NCI-H82 (cell line): Measurements from ENCODE around the gene RFTN2.
"Not testable (repeated sequence)": the region's sequence is repeated elsewhere in the genome, so short reads cannot be mapped to it uniquely, and the experiment has no call there.

Experiments used
- DNase-seq: peaks from one replicate; lab custom pipeline; 2025; lab: John Stamatoyannopoulos, UW

Gene RFTN2

GRCh38 chr2:197675246-197675645, at the start of gene RFTN2:
Gene RFTN2 (minus strand): TSS chr2:197675587. CDS start chr2:197675458, 129 bp downstream.
- DNase-seq: no peak

- DNase-seq: no peak
These were observed 42.5 kb upstream of the RFTN2 start for GRCh38 chr2:197717863-197718262.

- peak; percentile 10 for DNase-seq
These were observed 37.9 kb upstream of the RFTN2 start for GRCh38 chr2:197713271-197713670.

- no peak for DNase-seq
These were observed 36.2 kb upstream of the RFTN2 start for GRCh38 chr2:197711578-197711977.

- DNase-seq: no peak
These were observed 35.1 kb upstream of the RFTN2 start for GRCh38 chr2:197710424-197711042.

GRCh38 chr2:197709140-197709539, 33.8 kb upstream of the RFTN2 start:
- DNase-seq: not testable (repeated sequence)

GRCh38 chr2:197708331-197708730, 32.9 kb upstream of the RFTN2 start:
- DNase-seq: no peak

GRCh38 chr2:197707316-197708213, 32.2 kb upstream of the RFTN2 start:
- DNase-seq: peak; percentile 59

GRCh38 chr2:197706839-197707207, 31.4 kb upstream of the RFTN2 start:
- peak; percentile 52 for DNase-seq

- DNase-seq: peak; percentile 52
These were observed 30.8 kb upstream of the RFTN2 start for GRCh38 chr2:197705912-197706838.

GRCh38 chr2:197705121-197705911, 29.9 kb upstream of the RFTN2 start, which contains the start of gene MARS2:
Gene MARS2 (plus strand): TSS chr2:197705369. CDS start chr2:197705406, 37 bp downstream.
- peak; percentile 96 for DNase-seq

GRCh38 chr2:197704434-197705120, 29.2 kb upstream of the RFTN2 start:
- DNase-seq: no peak

GRCh38 chr2:197700960-197701359, 25.6 kb upstream of the RFTN2 start:
- no peak for DNase-seq

GRCh38 chr2:197699724-197700123, 24.3 kb upstream of the RFTN2 start:
- DNase-seq: not testable (repeated sequence)

- DNase-seq: not testable (repeated sequence)
These were observed 21.2 kb upstream of the RFTN2 start for GRCh38 chr2:197696571-197696970.

GRCh38 chr2:197695971-197696370, 20.6 kb upstream of the RFTN2 start:
- DNase-seq: not testable (repeated sequence)

- not testable (repeated sequence) for DNase-seq
These were observed 19.8 kb upstream of the RFTN2 start for GRCh38 chr2:197695206-197695605.

- no peak for DNase-seq
These were observed 2.1 kb upstream of the RFTN2 start for GRCh38 chr2:197677483-197677882.

GRCh38 chr2:197677056-197677455, 1.7 kb upstream of the RFTN2 start:
- DNase-seq: no peak

GRCh38 chr2:197675711-197676188, 363 bp upstream of the RFTN2 start:
- no peak for DNase-seq
